GM13976 (cell line): ENCODE measurements around the gene CNGB1.

Experiments used
- DNase-seq: peaks from one replicate; pipeline ENCODE4 v3.0.0; 2012; ENCODE audit warnings: low spot score
- CTCF ChIP-seq: IDR thresholded peaks from 2 replicates; pipeline ENCODE4 v1.5.1; 2012; ENCODE audit warnings: borderline replicate concordance, mild to moderate bottlenecking; ENCODE audit not compliant: insufficient read depth; ENCODE audit errors: extremely low read depth, missing control alignments, control extremely low read depth
- in situ Hi-C: fragments of 300-500 bp; cut with MboI; formaldehyde crosslinking; loops from one replicate; pipeline ENCODE4 v1.12.0; 2022; ENCODE audit warnings: low sequenced_read_pairs, mixed read lengths, inconsistent platforms; ENCODE audit not compliant: unreplicated experiment

The CNGB1 gene

GRCh38 chr16:57966986-57967385 is 3.9 kb downstream of the CNGB1 start:
- in situ Hi-C loops = no loop called here
- DNase-seq = no peak
- no peak for TF ChIP-seq CTCF

- in situ Hi-C loops = no loop called here
- no peak for DNase-seq
- TF ChIP-seq CTCF = no peak
These were observed 4.6 kb downstream of the CNGB1 start for GRCh38 chr16:57966204-57966771.

GRCh38 chr16:57964157-57964700 is 6.7 kb downstream of the CNGB1 start:
- DNase-seq = no peak
- in situ Hi-C loops = no loop called here
- TF ChIP-seq CTCF = no peak

GRCh38 chr16:57962756-57963155 is 8.2 kb downstream of the CNGB1 start:
- in situ Hi-C loops = no loop called here
- DNase-seq = no peak
- TF ChIP-seq CTCF = no peak

- DNase-seq = no peak
- in situ Hi-C loops = no loop called here
- no peak for TF ChIP-seq CTCF
These were observed 8.9 kb downstream of the CNGB1 start for GRCh38 chr16:57962046-57962445.

- no peak for TF ChIP-seq CTCF
- no peak for DNase-seq
- in situ Hi-C loops = no loop called here
These were observed 9.4 kb downstream of the CNGB1 start for GRCh38 chr16:57961538-57961937.
